Measurements from ENCODE around the gene GRK5. TPM values are rescaled to one million over a fixed set of nuclear protein-coding genes. Genes with fewer than 3 reads are reported as not detected.

The GRK5 gene
- total RNA-seq, 4 donors from 2014 or later: 6.2 to 12.5 (median 9.1) TPM

DNA sequence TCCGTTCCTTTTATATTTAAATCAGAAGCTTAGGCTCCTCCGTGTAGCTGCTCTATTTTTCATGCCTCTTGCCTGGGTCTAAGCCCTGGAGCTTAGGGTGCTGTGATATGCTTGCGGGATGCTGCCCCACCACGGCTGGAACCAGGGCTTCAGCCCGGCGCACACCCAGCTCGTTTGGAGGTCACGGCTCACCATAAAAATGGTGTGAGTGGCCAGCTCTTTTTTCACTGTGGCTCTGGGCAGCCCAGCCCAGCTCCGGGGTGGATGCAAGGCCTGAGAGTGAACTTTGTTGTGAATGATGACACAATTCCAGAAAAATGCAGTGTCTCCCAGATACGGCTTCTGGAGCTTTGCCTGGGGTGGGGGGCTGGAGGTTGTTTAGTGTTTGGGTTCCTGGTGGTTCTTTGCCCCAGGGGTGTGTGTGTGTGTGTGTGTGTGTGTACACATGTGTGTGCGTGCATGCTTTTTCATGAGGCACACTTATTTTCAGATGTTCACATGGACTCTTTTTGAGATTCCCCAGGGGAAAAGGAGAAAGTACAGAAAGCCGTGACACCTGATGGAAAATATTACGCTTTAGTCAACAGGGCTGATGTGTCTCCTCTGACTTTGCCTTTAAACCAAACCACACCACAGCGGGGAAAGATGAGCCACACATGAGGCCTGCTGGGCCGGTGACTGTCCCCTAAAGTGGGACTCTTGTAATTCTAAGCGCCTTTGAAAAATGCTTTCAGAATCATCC lies 46.2 kb downstream of the GRK5 start:
- peak overlapping the region; percentile 74 to 79 (median 78) for H3K27ac ChIP-seq
- H3K9me3 ChIP-seq: no peaks in the 10 kb centered on the region
- peak in 1 of 2 donors; percentile 43 for TF ChIP-seq POLR2A (IDR thresholded peaks at IDR 0.05)
- TF ChIP-seq, protein P1, sequence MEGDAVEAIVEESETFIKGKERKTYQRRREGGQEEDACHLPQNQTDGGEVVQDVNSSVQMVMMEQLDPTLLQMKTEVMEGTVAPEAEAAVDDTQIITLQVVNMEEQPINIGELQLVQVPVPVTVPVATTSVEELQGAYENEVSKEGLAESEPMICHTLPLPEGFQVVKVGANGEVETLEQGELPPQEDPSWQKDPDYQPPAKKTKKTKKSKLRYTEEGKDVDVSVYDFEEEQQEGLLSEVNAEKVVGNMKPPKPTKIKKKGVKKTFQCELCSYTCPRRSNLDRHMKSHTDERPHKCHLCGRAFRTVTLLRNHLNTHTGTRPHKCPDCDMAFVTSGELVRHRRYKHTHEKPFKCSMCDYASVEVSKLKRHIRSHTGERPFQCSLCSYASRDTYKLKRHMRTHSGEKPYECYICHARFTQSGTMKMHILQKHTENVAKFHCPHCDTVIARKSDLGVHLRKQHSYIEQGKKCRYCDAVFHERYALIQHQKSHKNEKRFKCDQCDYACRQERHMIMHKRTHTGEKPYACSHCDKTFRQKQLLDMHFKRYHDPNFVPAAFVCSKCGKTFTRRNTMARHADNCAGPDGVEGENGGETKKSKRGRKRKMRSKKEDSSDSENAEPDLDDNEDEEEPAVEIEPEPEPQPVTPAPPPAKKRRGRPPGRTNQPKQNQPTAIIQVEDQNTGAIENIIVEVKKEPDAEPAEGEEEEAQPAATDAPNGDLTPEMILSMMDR (IDR thresholded peaks at IDR 0.05 in 4 of 5, conservative IDR thresholded peaks at IDR 0.05 in 1 of 5): no peak
- in situ Hi-C loops (cut with MboI; ENCODE audit: low sequenced_read_pairs in 4 of 4): no loop called here
- H3K4me3 ChIP-seq: no peak overlapping the region
- DNase-seq: peak; percentile 37 to 71
- H3K4me1 ChIP-seq: peaks cover 25 to 62% of the 10 kb centered on the region in 2 donors
- no peaks in the 10 kb centered on the region for H3K36me3 ChIP-seq
- intact Hi-C loops (cut with DNase I; ENCODE audit: low total_unique reads): loop anchor here (5.0 kb wide), 1 partner anchor 36 kb away; no protein-coding TSS in a partner anchor
- no peaks in the 10 kb centered on the region for H3K27me3 ChIP-seq
- peak; percentile 70 to 78 for ATAC-seq

DNA sequence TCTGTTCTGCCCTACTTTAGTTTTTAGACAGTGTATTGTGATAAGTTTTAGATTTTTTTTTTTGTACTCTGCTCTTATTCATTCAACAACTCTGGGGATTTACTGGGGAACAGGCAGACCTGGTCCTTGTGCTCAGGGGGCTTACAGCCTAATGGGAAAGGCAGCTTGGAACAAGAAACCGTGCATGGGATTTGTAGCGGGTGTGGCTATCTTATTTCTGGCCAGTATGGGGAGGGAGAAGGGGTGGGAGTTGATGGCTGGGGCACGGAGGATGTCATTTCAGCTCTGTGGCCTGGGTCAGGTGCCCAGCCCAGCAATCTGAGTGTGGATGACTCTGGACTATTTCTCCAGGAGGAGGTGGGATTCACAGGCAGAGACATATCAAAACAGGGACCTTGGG lies 47.0 kb downstream of the GRK5 start:
- no peak for DNase-seq
- no peak overlapping the region for H3K4me3 ChIP-seq
- ATAC-seq: peak in 1 of 2 donors; percentile 20
- TF ChIP-seq POLR2A (IDR thresholded peaks at IDR 0.05): no peak
- TF ChIP-seq, protein P1 (IDR thresholded peaks at IDR 0.05 in 4 of 5, conservative IDR thresholded peaks at IDR 0.05 in 1 of 5): no peak
- peak overlapping the region; percentile 74 to 79 (median 78) for H3K27ac ChIP-seq
- no peaks in the 10 kb centered on the region for H3K9me3 ChIP-seq
- in situ Hi-C loops (cut with MboI; ENCODE audit: low sequenced_read_pairs in 4 of 4) (no loop called here), intact Hi-C loops (cut with DNase I; ENCODE audit: low total_unique reads) (loop anchor here (5.0 kb wide), 1 partner anchor 37 kb away; no protein-coding TSS in a partner anchor)
- H3K4me1 ChIP-seq: peaks cover 25 to 63% of the 10 kb centered on the region in 2 donors
- no peaks in the 10 kb centered on the region for H3K27me3 ChIP-seq
- H3K36me3 ChIP-seq: no peaks in the 10 kb centered on the region

DNA sequence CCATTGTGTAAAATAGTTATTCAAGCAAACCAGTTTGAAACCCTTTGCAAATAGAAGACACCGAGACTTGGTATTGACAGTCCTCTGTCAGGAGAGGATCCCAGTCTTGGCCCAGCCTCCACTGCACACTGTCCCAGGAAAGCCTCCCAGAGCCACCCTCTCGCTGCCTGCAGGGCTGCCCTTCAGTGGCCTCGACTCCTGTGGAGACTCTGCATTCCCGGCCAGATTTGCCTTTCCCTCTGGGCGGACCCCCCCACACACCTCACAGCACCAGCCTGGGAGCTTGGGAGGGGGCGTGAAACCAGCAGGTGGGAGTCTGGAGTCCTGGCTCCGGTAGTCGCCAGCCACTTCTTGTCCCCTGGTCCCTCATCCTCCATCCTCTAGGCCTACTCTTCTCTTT lies 48.7 kb downstream of the GRK5 start:
- H3K27ac ChIP-seq: peak overlapping the region; percentile 74 to 79 (median 78)
- ATAC-seq (no peak), DNase-seq (no peak)
- TF ChIP-seq POLR2A (IDR thresholded peaks at IDR 0.05): no peak
- TF ChIP-seq, protein P1 (IDR thresholded peaks at IDR 0.05 in 4 of 5, conservative IDR thresholded peaks at IDR 0.05 in 1 of 5): no peak
- H3K4me1 ChIP-seq: peaks cover 25 to 51% of the 10 kb centered on the region in 2 donors
- no peaks in the 10 kb centered on the region for H3K27me3 ChIP-seq
- in situ Hi-C loops (cut with MboI; ENCODE audit: low sequenced_read_pairs in 4 of 4) (no loop called here), intact Hi-C loops (cut with DNase I; ENCODE audit: low total_unique reads) (no loop called here)
- H3K4me3 ChIP-seq: no peak overlapping the region
- no peaks in the 10 kb centered on the region for H3K9me3 ChIP-seq
- no peaks in the 10 kb centered on the region for H3K36me3 ChIP-seq

DNA sequence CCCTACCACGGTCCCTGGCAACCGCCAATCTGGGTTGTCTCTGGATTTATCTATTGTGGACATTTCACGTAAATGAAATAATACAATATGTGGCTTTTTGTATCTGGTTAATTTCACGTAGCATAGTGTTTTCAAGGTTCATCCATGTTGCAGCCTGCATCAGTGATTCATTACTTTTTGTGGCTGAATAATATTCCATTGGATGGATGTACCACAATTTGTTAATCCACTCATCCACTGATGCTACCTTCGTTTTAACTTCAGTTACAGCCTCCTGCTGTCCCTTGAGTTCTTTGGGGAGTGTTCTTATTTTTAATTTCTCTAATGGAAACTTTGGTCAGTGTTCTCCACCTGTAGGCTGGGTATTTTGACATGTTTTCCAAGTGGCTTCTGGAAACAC lies 49.5 kb downstream of the GRK5 start:
- peaks cover 19 to 45% of the 10 kb centered on the region in 2 donors for H3K4me1 ChIP-seq

More for the DNA sequence above, 49.5 kb downstream of the GRK5 start:
- H3K4me3 ChIP-seq: no peak overlapping the region
- intact Hi-C loops (cut with DNase I; ENCODE audit: low total_unique reads): no loop called here
- no peak for DNase-seq
- no peaks in the 10 kb centered on the region for H3K36me3 ChIP-seq
- in situ Hi-C loops (cut with MboI; ENCODE audit: low sequenced_read_pairs in 4 of 4): no loop called here
- H3K27ac ChIP-seq: peak overlapping the region; percentile 1 to 74 (median 45)
- no peaks in the 10 kb centered on the region for H3K27me3 ChIP-seq
- no peaks in the 10 kb centered on the region for H3K9me3 ChIP-seq
- ATAC-seq: no peak
- no peak for TF ChIP-seq POLR2A (IDR thresholded peaks at IDR 0.05)
- TF ChIP-seq, protein P1 (IDR thresholded peaks at IDR 0.05 in 4 of 5, conservative IDR thresholded peaks at IDR 0.05 in 1 of 5): no peak
